ENCODE measurements around the gene FOXP1.

DNA sequence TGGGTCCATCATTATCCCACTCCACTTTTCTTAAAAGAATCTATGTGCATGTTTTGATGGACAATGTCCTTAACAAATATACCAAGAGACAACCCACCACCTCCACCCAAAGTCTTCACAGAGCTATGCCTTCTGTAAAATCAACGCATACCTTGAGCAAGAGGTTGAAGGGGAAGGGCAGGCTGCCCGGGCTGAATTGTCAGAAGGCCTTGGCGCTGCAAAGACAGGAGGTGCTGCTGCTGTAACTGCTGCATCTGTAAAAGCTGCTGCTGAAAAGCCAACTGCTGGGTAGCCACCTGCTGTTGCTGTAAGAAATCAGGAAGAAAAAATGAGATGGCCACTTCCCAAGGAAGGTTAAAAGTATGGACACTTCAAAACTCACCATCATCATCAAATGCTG lies 536.7 kb downstream of the FOXP1 start:
- no peak for TF ChIP-seq POLR2A (IDR thresholded peaks at IDR 0.05)
- TF ChIP-seq, protein P1, sequence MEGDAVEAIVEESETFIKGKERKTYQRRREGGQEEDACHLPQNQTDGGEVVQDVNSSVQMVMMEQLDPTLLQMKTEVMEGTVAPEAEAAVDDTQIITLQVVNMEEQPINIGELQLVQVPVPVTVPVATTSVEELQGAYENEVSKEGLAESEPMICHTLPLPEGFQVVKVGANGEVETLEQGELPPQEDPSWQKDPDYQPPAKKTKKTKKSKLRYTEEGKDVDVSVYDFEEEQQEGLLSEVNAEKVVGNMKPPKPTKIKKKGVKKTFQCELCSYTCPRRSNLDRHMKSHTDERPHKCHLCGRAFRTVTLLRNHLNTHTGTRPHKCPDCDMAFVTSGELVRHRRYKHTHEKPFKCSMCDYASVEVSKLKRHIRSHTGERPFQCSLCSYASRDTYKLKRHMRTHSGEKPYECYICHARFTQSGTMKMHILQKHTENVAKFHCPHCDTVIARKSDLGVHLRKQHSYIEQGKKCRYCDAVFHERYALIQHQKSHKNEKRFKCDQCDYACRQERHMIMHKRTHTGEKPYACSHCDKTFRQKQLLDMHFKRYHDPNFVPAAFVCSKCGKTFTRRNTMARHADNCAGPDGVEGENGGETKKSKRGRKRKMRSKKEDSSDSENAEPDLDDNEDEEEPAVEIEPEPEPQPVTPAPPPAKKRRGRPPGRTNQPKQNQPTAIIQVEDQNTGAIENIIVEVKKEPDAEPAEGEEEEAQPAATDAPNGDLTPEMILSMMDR (IDR thresholded peaks at IDR 0.05): no peak

Measured in uterus (tissue), 2 donors.